DMS114 treated with DMSO at 0.1 percent for 48 hours (cell line): ENCODE data around the gene CELF4.

Source experiments
- DNase-seq: peaks from one replicate; lab custom pipeline; 2025; ENCODE audit not compliant: unreplicated experiment; lab: John Stamatoyannopoulos, UW

CELF4 gene

DNA sequence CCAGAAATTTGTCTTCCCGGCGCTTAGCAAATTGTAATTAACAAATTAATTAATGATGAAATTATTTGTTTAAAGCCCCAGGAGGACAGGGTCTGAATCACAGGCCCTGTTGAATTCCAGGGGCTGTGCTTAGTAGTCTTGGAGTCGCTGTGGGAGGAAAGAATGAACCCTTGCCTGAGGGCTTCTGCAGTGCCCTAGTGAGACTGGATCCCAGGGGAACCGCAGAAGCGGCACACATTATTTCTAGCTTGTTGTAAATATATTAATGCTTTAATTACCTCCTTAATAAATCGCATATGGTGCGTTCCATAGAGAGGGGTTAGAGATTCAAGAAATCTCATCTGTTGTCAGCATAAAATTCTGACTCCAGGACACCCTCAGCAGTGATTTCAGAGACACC, 235.4 kb downstream of the CELF4 start:
- DNase-seq, result no peak

DNA sequence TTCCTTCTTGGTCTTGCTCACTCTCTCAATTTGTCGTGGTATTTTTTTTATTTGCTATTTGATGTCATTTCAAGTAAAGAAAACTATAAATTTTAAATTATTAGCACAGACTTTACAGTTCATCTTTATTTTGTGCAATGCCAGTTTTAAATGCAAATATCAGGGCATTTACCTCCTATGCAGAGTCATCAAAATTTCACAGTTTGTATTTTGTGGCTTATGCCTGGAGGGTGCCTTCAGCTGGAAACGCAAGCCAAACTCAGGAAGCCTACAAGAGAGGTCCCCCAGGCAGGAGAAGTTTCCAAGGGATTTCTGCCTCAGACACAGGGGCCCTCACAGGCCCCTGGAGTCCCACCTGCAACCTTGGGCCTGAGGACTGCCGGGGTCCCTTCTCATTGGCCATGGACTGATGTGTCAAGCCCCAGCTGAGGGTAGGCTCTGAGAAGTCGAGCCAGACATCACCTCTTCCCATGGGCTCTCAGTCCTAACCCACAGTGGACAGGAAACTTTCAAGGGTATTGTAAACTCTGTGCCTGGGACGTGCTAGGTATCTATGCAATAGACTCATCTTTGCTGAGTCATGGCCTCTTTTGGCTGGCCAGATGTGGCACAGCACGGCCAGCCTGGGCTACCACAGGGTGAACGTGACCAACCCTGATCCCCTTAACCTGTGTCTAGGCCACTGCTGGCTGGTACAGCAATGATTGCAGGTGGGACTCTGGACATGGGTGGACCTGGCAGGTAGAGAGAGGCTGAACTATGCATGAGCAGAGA, 236.5 kb downstream of the CELF4 start:
- DNase-seq, result no peak

- no peak for DNase-seq
These were observed 238.5 kb downstream of the CELF4 start for GRCh38 chr18:37327063-37327577.

DNA sequence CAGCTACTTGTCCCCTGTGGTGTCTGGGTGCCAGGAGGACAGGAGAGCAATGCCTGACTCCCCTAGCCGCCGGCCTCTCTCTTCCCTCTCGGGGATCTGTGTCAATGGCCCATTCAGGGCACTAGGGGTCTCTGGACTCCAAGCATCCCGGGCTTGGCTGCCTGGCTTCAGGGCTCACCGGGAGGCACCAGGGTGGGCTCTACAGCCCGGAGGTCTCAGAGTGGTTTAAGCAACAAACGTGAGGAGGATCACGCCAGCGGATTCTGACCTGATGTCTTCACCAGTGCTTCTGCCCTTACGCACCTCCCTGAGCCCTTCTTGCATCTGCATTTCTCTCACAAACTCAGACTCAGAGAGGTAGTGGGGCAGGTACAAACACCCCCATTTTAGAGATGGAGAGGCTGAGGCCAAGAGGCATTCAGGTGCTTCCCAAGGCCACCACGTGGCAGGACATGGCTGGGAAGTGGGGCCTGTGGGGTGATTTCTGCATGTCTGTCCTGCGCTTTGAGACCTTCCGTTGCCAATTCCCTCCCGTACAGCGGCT, 243.0 kb downstream of the CELF4 start:
- no peak for DNase-seq

DNA sequence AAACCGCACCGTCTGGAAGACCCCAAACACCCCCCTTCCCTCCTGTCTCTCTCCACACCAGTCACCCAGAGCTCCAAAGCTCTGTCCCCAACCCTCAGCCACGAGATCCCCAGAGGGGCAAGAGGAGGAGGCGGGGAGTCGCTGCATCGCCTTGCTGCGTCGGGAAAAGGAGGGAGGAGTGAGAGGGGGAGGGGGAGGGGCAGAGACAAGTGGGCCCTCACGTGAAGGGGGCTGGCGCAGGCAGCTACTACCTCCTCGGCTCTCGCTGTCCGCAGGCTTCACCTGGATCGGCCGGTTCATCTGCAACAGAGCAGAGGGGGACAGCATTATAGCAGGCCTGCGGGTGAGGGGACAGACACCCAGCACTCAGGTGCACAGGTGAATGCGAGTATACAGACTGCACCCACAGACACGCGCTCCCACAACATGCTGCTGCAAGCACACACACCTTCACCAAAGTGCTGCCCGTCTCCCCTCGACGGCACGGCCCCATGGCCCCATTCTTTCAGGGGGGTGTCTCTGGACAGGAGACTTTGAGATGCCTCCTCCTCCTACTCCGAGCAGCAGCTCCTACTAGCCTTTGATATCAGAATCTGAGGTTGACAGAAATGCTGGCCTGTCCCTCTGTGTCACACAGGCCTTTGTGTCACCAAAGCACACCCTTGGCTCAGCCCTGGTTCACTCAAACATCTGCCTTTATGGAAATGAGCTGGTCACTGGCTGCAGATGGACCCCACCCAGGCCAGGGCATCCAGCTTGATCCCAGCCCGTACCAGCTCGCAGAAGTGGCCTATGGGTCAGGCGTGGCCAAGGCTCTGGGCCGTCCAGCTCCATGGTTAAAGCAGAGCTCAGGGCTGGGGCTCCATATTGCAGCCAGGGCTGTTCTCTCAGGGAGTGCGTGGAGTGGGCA, 243.8 kb downstream of the CELF4 start:
- DNase-seq, result no peak

DNA sequence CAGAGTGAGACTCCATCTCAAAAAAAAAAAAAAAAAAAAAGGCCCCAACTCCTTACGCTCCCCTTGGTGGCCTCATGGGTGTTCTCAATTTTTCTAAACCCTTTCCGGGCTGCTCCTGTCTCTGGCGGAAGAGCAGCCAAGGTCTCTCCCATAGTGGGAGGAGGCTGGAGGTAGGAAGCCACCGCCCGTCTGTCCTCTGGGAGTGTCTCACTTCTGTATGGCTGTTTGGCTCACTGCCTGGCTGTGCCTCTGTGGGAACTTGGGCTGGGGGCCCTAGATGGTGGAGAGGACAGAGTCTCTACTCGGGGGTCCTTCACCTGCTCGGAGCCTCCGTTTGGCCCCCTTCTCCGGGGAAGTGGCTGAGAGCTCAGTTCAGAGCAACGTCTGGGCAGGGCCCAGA, 245.3 kb downstream of the CELF4 start:
- DNase-seq, result no peak

- no peak for DNase-seq
These were observed 246.9 kb downstream of the CELF4 start for GRCh38 chr18:37318360-37319355.

GRCh38 chr18:37317486-37317885, 248.1 kb downstream of the CELF4 start:
- no peak for DNase-seq

DNA sequence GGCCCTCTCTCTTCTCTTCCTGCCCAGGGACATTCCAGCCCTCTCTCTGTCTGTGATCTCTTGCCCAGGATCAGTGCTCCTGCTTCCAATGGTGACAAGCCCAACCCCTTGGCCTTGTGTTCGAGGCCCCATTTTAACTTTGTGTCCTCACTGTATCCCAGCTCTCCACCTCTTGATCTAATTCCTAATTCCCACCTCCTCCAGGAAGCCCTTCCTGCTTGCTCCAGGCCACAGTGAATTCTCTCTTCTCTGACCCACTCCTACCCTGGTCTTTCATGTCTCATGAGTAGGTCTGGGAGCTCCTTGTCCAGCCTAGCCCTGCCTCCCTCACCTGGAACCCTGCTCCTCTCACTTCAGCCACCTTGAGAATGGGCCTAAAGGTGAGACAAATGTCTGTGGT, 249.1 kb downstream of the CELF4 start:
- no peak for DNase-seq

GRCh38 chr18:37315935-37316334, 249.7 kb downstream of the CELF4 start:
- DNase-seq, result no peak

GRCh38 chr18:37314534-37314933, 251.1 kb downstream of the CELF4 start:
- DNase-seq, result no peak

DNA sequence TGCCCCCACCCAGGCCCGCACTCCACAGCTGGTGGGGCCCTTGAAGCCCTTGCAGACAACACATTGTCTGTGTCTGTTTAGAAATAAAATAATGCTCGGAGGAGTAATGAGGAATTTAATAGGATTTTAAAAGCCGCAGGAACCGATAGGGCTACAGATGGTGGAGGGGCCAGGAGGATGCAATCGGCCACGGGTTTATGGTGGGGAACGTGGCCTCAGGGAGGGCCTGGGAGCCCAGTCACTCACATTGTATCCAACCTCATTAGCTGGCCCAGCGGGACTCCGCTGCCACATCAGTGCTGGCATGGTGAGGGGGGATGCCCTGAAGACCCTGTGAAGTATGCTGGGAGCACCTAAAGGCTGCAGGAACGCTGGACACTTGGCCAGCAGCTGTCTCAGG, 252.0 kb downstream of the CELF4 start:
- no peak for DNase-seq

DNA sequence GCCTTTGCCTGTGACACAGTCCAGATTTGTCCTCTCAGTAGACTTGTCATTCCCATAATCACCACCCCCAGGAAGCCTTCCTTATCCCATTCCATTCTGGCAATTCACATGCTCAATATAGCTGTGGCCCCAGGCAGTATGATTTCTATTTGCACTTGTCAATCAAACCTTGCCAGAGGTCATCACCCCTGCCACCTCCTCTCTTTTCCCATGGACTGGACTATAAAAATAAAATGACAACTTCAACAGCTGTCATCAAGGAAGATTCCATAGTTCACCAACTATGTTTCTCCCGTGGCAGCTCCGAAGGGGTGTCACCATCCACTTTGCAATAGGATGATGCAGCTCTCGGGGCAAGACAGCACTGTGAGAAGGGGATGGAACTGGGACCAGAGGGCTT, 255.7 kb downstream of the CELF4 start:
- no peak for DNase-seq

DNA sequence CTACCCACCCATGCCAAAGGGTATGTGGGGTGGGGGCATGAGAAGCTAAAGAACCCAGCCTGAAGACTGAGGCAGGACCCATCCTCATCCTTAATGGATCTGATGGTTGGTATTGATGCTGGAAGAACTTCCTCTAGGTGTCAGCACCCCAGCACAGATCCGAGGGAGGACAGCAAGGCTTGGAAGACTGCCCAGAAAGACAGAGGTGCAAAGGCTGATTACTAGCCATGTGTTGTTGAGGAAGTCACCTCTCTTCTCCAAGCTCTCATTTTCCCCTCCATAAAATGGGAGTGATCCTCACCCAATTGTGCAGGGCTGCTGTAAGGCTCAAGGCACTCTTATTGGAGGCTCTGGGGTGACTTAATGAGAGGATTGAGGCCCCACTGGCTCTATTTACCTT, 256.5 kb downstream of the CELF4 start:
- DNase-seq, result no peak

DNA sequence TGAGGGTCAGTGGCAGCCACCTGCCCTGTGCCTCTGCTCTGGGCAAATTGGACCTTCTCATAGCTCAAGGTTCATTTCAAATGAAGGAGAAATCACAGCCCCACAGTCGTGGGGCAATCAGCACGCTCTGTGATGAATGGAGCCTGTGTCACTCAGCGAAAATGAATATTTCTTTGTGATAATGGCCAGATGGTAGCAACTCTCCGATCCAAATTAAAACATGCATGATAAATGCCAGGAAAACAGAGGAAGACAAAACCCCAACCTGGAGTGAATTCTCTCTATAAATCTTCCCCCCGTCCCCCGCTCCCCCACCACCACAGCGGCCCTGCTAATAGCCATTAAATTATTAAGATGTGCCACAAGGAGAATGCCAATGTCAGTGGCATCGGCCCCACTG, 258.4 kb downstream of the CELF4 start:
- DNase-seq, result no peak

DNA sequence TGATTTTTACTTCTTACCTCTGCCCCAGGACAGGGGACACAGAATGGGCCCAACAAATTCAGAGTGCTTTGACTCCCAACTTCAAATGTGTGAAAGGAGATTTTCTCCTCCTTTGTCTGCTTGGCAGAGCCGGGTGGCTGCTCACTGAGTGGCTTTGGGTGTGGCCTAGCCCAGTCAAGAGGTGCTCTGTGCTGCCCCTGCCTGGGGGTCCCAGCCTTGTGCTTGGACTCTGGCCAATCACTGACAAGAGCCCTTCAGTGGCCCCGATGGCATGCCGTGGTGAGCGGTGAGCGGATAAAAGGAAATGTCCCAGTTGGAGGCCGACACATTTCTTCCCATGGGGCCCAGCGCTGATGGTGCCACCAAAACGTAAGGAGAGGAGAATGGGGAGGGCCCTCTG, 259.2 kb downstream of the CELF4 start:
- DNase-seq, result no peak

GRCh38 chr18:37305066-37305465, 260.5 kb downstream of the CELF4 start:
- DNase-seq, result no peak

DNA sequence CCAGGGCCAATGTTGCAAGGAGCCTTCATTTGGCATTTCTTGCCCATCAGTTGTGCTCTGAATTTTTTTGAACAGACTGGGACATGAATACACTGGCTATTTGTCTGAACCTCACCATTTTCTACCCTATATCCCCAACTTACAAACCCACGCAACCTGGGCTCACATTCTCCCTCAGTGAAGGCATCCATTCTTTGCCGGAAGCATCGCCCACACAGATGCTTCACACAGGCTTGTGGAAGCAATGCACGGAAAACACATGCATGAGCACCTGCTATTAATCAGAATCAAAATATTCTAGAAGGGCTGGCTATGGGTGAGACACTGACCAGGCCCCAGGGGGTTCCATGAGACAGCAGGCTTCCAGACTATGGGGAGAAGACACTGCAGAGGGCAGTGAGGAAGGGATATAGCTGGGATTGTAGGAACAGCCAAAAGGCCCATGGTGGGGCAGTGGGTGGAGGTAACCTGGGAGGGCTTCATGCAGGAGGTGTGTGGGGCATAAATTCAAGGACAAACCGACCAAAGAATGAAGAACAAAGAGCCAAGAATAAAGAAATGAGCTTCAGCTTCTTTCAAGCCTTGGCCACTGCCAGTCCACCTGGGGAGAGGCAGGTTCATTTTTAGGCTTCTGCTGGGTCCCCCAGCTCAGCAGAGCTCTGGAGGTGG, 261.5 kb downstream of the CELF4 start:
- DNase-seq, result no peak

DNA sequence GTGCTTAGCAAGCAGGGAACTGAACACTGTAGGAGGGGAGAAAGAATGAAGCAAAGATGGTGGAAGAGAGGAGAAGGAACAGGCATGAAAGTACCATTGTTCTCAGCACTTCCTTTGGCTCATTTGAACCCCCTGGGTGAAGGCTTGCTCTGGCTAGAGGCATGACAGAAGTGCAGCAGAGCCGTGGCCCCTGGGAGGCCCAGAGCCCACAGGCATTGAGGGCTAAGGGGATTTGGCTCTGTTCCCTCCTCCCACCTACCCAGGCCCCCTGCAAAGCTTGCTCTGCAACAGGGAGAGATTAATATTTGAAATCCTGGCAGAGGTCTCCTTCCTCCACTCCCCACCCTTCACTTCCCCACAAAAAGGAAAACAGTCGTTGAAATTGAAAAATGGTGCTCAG, 262.6 kb downstream of the CELF4 start:
- no peak for DNase-seq

GRCh38 chr18:37302519-37302918, 263.1 kb downstream of the CELF4 start:
- no peak for DNase-seq
